Astrocyte (in vitro differentiated cells and primary cell): ENCODE data around the gene FCER1G. TPM values are rescaled to one million over a fixed set of nuclear protein-coding genes. Genes with fewer than 3 reads are reported as not detected.
"Not testable (repeated sequence)": the region's sequence is repeated elsewhere in the genome, so short reads cannot be mapped to it uniquely, and the experiment has no call there.

Source experiments
- DNase-seq: peaks from one replicate; pipeline ENCODE4 v3.0.0-alpha.2; 2010; ENCODE audit warnings: low read depth
- FAIRE-seq: peaks from 2 replicates; lab custom pipeline; 2011; peaks lifted over from hg19 to GRCh38; lab: Jason Lieb, UNC
- H2AFZ ChIP-seq: 2 replicates; pipeline ENCODE4 v1.6.0; 2012; ENCODE audit warnings: low read depth, low read length, inconsistent platforms
- H3K27ac ChIP-seq: 2 replicates; pipeline ENCODE4 v1.5.1; 2011; ENCODE audit warnings: low read depth, low read length, inconsistent platforms
- H3K27me3 ChIP-seq: 2 replicates; pipeline ENCODE4 v1.6.0; 2011; ENCODE audit warnings: low read length, inconsistent platforms; ENCODE audit not compliant: insufficient read depth
- H3K36me3 ChIP-seq: 2 replicates; pipeline ENCODE4 v1.5.1; 2011; ENCODE audit warnings: low read length, inconsistent platforms; ENCODE audit not compliant: insufficient read depth
- H3K4me1 ChIP-seq: 2 replicates; pipeline ENCODE4 v1.5.1; 2011; ENCODE audit warnings: low read length, inconsistent platforms; ENCODE audit not compliant: insufficient read depth
- H3K4me2 ChIP-seq: 2 replicates; pipeline ENCODE4 v1.6.0; 2012; ENCODE audit warnings: low read length, inconsistent platforms
- H3K4me3 ChIP-seq: 2 replicates; pipeline ENCODE4 v1.5.1; 2011; ENCODE audit warnings: low read depth, mild to moderate bottlenecking, low read length, inconsistent platforms; ENCODE audit not compliant: insufficient read depth
- H3K79me2 ChIP-seq: 2 replicates; pipeline ENCODE4 v1.6.0; 2012; ENCODE audit warnings: mild to moderate bottlenecking, low read length, inconsistent platforms; ENCODE audit not compliant: insufficient read depth
- H3K9ac ChIP-seq: 2 replicates; pipeline ENCODE4 v1.6.0; 2012; ENCODE audit warnings: mild to moderate bottlenecking, low read length, inconsistent platforms
- H3K9me3 ChIP-seq: 2 replicates; pipeline ENCODE4 v1.5.1; 2012; ENCODE audit warnings: low read depth, mild to moderate bottlenecking, low read length, inconsistent platforms; ENCODE audit not compliant: insufficient read depth
- H4K20me1 ChIP-seq: 2 replicates; pipeline ENCODE4 v1.6.0; 2012; ENCODE audit warnings: low read length, inconsistent platforms; ENCODE audit not compliant: insufficient read depth
- H3K27ac Mint-ChIP-seq: one replicate; pipeline ENCODE4 v1.8.0; 2021; ENCODE audit warnings: mild to moderate bottlenecking, mixed read lengths; ENCODE audit not compliant: unreplicated experiment
- H3K27me3 Mint-ChIP-seq: one replicate; pipeline ENCODE4 v1.8.0; 2021; ENCODE audit warnings: low read depth, mixed read lengths; ENCODE audit not compliant: unreplicated experiment
- H3K36me3 Mint-ChIP-seq: one replicate; pipeline ENCODE4 v1.8.0; 2021; ENCODE audit warnings: low read depth, mixed read lengths; ENCODE audit not compliant: unreplicated experiment
- H3K4me1 Mint-ChIP-seq: one replicate; pipeline ENCODE4 v1.8.0; 2021; ENCODE audit warnings: low read depth, mixed read lengths; ENCODE audit not compliant: unreplicated experiment
- H3K4me3 Mint-ChIP-seq: one replicate; pipeline ENCODE4 v1.8.0; 2021; ENCODE audit warnings: mild to moderate bottlenecking, moderate library complexity, mixed read lengths; ENCODE audit not compliant: unreplicated experiment
- H3K9me3 Mint-ChIP-seq: one replicate; pipeline ENCODE4 v1.8.0; 2021; ENCODE audit warnings: mild to moderate bottlenecking, mixed read lengths; ENCODE audit not compliant: unreplicated experiment
- EZH2 ChIP-seq: IDR thresholded peaks from 2 replicates; pipeline ENCODE4 v1.6.1; 2012; ENCODE audit warnings: mild to moderate bottlenecking, low read length, inconsistent platforms; ENCODE audit not compliant: insufficient read depth
- total RNA-seq: library from RNA; stranded (reverse); gene quantifications from 2 replicates; pipeline ENCODE4 v1.2.1, GENCODE V29; 2021
- TF ChIP-seq, protein P1 (sequence below): IDR thresholded peaks from 2 replicates; pipeline ENCODE4 v1.5.1; 2011; ENCODE audit warnings: low read depth, mild to moderate bottlenecking, inconsistent platforms, low read length, moderate library complexity; ENCODE audit not compliant: insufficient read depth

FCER1G gene
- total RNA-seq, 1 donor from 2014 or later = 0.68 TPM

GRCh38 chr1:161250829-161251228, 35.7 kb downstream of the FCER1G start:
- Histone ChIP-seq H2AFZ (no peak overlapping the region), H3K4me1 (no peaks in the 10 kb centered on the region), H3K9ac (no peak overlapping the region), H3K27ac (no peak overlapping the region), H4K20me1 (no peaks in the 10 kb centered on the region), H3K4me3 (no peak overlapping the region), H3K9me3 (no peaks in the 10 kb centered on the region), H3K79me2 (no peaks in the 10 kb centered on the region), H3K4me2 (no peak overlapping the region), H3K27me3 (no peaks in the 10 kb centered on the region), H3K36me3 (no peaks in the 10 kb centered on the region)
- Mint-ChIP-seq H3K9me3 (peaks cover 14% of the 10 kb centered on the region), H3K4me3 (no peak overlapping the region), H3K27me3 (peaks cover 10% of the 10 kb centered on the region), H3K4me1 (no peaks in the 10 kb centered on the region), H3K27ac (no peak overlapping the region), H3K36me3 (peaks cover 1% of the 10 kb centered on the region)
- no peak for FAIRE-seq
- TF ChIP-seq EZH2 = no peak
- TF ChIP-seq, protein P1, sequence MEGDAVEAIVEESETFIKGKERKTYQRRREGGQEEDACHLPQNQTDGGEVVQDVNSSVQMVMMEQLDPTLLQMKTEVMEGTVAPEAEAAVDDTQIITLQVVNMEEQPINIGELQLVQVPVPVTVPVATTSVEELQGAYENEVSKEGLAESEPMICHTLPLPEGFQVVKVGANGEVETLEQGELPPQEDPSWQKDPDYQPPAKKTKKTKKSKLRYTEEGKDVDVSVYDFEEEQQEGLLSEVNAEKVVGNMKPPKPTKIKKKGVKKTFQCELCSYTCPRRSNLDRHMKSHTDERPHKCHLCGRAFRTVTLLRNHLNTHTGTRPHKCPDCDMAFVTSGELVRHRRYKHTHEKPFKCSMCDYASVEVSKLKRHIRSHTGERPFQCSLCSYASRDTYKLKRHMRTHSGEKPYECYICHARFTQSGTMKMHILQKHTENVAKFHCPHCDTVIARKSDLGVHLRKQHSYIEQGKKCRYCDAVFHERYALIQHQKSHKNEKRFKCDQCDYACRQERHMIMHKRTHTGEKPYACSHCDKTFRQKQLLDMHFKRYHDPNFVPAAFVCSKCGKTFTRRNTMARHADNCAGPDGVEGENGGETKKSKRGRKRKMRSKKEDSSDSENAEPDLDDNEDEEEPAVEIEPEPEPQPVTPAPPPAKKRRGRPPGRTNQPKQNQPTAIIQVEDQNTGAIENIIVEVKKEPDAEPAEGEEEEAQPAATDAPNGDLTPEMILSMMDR = no peak
- DNase-seq = no peak

DNA sequence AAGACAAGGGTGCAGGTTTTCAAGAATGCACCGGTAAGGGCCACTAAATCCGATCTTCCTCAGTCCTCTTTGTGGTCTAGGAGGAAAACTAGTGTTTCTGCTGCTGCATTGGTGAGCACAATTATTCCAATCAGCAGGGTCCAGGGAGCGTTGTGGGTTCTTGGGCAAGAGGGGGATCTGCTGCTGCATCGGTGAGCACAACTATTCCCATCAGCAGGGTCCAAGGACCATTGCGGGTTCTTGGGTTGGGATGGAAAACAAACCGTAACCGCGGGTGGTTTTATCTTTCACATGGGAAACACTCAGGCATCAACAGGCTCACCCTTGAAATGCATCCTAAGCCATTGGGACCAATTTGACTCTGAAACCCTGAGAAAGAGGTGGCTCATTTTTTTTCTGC, 36.5 kb downstream of the FCER1G start:
- Mint-ChIP-seq H3K27me3 (peaks cover 14% of the 10 kb centered on the region), H3K4me3 (no peak overlapping the region), H3K27ac (no peak overlapping the region), H3K9me3 (peaks cover 14% of the 10 kb centered on the region), H3K4me1 (no peaks in the 10 kb centered on the region), H3K36me3 (peaks cover 1% of the 10 kb centered on the region)
- no peak for FAIRE-seq
- Histone ChIP-seq H3K9ac (no peak overlapping the region), H3K79me2 (no peaks in the 10 kb centered on the region), H2AFZ (no peak overlapping the region), H3K27ac (no peak overlapping the region), H3K9me3 (no peaks in the 10 kb centered on the region), H3K4me1 (no peaks in the 10 kb centered on the region), H3K36me3 (no peaks in the 10 kb centered on the region), H3K4me3 (no peak overlapping the region), H3K4me2 (no peak overlapping the region), H4K20me1 (no peaks in the 10 kb centered on the region), H3K27me3 (no peaks in the 10 kb centered on the region)
- TF ChIP-seq, protein P1 = no peak
- TF ChIP-seq EZH2 = no peak
- no peak for DNase-seq

DNA sequence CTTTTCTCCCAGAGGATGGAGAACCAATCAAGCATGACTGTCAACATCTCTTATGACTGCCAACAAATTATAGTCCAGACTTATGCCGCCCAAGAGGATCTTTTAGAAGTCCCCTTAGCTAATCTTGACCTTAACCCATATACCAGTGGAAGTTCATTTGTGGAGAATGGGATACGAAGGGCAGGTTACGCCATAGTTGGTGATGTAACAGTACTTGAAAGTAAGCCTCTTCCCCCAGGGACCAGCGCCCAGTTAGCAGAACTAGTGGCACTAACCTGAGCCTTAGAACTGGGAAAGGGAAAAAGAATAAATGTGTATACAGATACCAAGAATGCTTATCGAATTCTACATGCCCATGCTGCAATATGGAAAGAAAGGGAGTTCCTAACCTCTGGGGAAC, 40.2 kb downstream of the FCER1G start:
- H3K4me1 Mint-ChIP-seq, H3K79me2 ChIP-seq, H3K9ac ChIP-seq, H3K36me3 Mint-ChIP-seq, H3K36me3 ChIP-seq, H3K4me3 Mint-ChIP-seq, H3K4me3 ChIP-seq, H4K20me1 ChIP-seq, H3K27ac ChIP-seq, H3K9me3 ChIP-seq, H3K4me2 ChIP-seq, H2AFZ ChIP-seq, FAIRE-seq, H3K4me1 ChIP-seq, H3K27ac Mint-ChIP-seq, DNase-seq: not testable (repeated sequence)
- H3K27me3 ChIP-seq = peaks cover 24% of the 10 kb centered on the region
- peaks cover 21% of the 10 kb centered on the region for H3K9me3 Mint-ChIP-seq
- peaks cover 33% of the 10 kb centered on the region for H3K27me3 Mint-ChIP-seq

DNA sequence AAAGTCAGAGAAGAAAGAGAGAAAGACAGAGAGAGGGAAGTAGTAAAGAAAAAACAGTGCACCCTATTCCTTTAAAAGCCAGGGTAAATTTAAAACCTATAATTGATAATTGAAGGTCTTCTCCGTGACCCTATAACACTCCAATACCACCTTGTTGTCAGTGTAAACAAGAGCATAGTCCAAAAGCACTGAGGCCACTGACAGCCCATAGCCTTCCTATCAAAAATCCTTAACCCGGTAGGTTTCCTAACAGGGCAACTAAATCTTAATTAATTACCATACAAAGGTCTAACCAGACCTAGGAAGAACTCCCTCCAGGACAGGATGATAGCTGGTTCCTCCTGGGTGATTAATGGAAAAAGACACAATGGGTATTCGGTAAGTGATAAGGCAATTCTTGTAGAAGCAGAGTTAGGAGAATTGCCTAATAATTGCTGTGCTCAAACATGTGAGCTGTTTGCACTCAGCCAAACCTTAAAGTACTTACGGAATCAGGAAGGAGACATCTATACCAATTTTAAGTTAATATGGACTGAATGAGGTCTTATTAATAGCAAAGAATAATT, 40.9 kb downstream of the FCER1G start:
- not testable (repeated sequence) for H2AFZ ChIP-seq, H4K20me1 ChIP-seq, H3K4me1 ChIP-seq, H3K36me3 Mint-ChIP-seq, H3K4me3 ChIP-seq, H3K9me3 ChIP-seq, DNase-seq, H3K4me2 ChIP-seq, H3K4me1 Mint-ChIP-seq, H3K27ac ChIP-seq, FAIRE-seq, H3K9ac ChIP-seq, H3K4me3 Mint-ChIP-seq, H3K27ac Mint-ChIP-seq, H3K79me2 ChIP-seq, H3K36me3 ChIP-seq
- H3K27me3 ChIP-seq = peaks cover 31% of the 10 kb centered on the region
- Mint-ChIP-seq H3K9me3 (peaks cover 20% of the 10 kb centered on the region), H3K27me3 (peaks cover 41% of the 10 kb centered on the region)

- Mint-ChIP-seq H3K27me3 (peaks cover 49% of the 10 kb centered on the region), H3K9me3 (peaks cover 18% of the 10 kb centered on the region)
- not testable (repeated sequence) for H3K9me3 ChIP-seq, H3K9ac ChIP-seq, H2AFZ ChIP-seq, H3K36me3 Mint-ChIP-seq, FAIRE-seq, H3K4me2 ChIP-seq, H3K4me1 ChIP-seq, H3K4me1 Mint-ChIP-seq, DNase-seq, H3K79me2 ChIP-seq, H3K4me3 Mint-ChIP-seq, H3K27ac ChIP-seq, H3K36me3 ChIP-seq, H3K27ac Mint-ChIP-seq, H4K20me1 ChIP-seq, H3K4me3 ChIP-seq
- peaks cover 39% of the 10 kb centered on the region for H3K27me3 ChIP-seq
Measured at GRCh38 chr1:161257109-161257508, 42.0 kb downstream of the FCER1G start.
